PC-9 (cell line): ENCODE data around the gene RAB40C.

Experiments
- EZH2 ChIP-seq: fragments of 200-600 bp; sonication (generic); IDR thresholded peaks from 2 replicates; pipeline ENCODE4 v1.8.0; 2017; ENCODE audit warnings: antibody characterized with exemption, low read depth
- TF ChIP-seq, protein P1 (sequence below): fragments of 200-600 bp; sonication (generic); conservative IDR thresholded peaks from 2 replicates; pipeline ENCODE4 v1.6.1; 2017; ENCODE audit warnings: mixed run types, antibody characterized with exemption, mild to moderate bottlenecking, moderate library complexity

- TF ChIP-seq, protein P1, sequence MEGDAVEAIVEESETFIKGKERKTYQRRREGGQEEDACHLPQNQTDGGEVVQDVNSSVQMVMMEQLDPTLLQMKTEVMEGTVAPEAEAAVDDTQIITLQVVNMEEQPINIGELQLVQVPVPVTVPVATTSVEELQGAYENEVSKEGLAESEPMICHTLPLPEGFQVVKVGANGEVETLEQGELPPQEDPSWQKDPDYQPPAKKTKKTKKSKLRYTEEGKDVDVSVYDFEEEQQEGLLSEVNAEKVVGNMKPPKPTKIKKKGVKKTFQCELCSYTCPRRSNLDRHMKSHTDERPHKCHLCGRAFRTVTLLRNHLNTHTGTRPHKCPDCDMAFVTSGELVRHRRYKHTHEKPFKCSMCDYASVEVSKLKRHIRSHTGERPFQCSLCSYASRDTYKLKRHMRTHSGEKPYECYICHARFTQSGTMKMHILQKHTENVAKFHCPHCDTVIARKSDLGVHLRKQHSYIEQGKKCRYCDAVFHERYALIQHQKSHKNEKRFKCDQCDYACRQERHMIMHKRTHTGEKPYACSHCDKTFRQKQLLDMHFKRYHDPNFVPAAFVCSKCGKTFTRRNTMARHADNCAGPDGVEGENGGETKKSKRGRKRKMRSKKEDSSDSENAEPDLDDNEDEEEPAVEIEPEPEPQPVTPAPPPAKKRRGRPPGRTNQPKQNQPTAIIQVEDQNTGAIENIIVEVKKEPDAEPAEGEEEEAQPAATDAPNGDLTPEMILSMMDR: no peak
- TF ChIP-seq EZH2: no peak
Measured at GRCh38 chr16:662095-662494, 72.2 kb downstream of the RAB40C start.
